Smooth muscle cell (in vitro differentiated cells): ENCODE data around the gene CD200R1L. TPM values are rescaled to one million over a fixed set of nuclear protein-coding genes. Genes with fewer than 3 reads are reported as not detected.

Experiments used
- DNase-seq: peaks from one replicate; lab custom pipeline; 2025; ENCODE audit not compliant: unreplicated experiment; lab: John Stamatoyannopoulos, UW
- H2AFZ ChIP-seq: fragments of 200-600 bp; sonication (generic); 2 replicates; pipeline ENCODE4 v1.6.0; 2016; ENCODE audit warnings: antibody characterized with exemption, low read depth, mild to moderate bottlenecking
- H3F3A ChIP-seq: fragments of 200-600 bp; sonication (generic); 2 replicates; pipeline ENCODE4 v1.6.0; 2017; ENCODE audit warnings: antibody characterized with exemption, low read depth
- H3K27ac ChIP-seq: fragments of 200-600 bp; sonication (generic); 2 replicates; pipeline ENCODE4 v1.5.1; 2016; ENCODE audit warnings: low read depth, mild to moderate bottlenecking
- H3K27me3 ChIP-seq: fragments of 200-600 bp; sonication (generic); 2 replicates; pipeline ENCODE4 v1.6.1; 2016; ENCODE audit warnings: low read depth, mild to moderate bottlenecking
- H3K36me3 ChIP-seq: fragments of 200-600 bp; sonication (generic); 2 replicates; pipeline ENCODE4 v1.5.1; 2016; ENCODE audit warnings: low read depth
- H3K4me1 ChIP-seq: fragments of 200-600 bp; sonication (generic); 2 replicates; pipeline ENCODE4 v1.5.1; 2016; ENCODE audit warnings: low read depth
- H3K4me2 ChIP-seq: fragments of 200-600 bp; sonication (generic); 2 replicates; pipeline ENCODE4 v1.6.0; 2016; ENCODE audit warnings: mild to moderate bottlenecking
- H3K4me3 ChIP-seq: fragments of 200-600 bp; sonication (generic); 2 replicates; pipeline ENCODE4 v1.5.1; 2016; ENCODE audit warnings: mild to moderate bottlenecking
- H3K79me2 ChIP-seq: fragments of 200-600 bp; sonication (generic); 2 replicates; pipeline ENCODE4 v1.6.0; 2016; ENCODE audit warnings: low read depth, mild to moderate bottlenecking
- H3K9ac ChIP-seq: fragments of 200-600 bp; sonication (generic); 2 replicates; pipeline ENCODE4 v1.6.0; 2016; ENCODE audit warnings: low read depth
- H3K9me3 ChIP-seq: fragments of 200-600 bp; sonication (generic); replicated peaks from 2 replicates; pipeline ENCODE4 v1.5.1; 2016; ENCODE audit warnings: low read depth
- H4K20me1 ChIP-seq: fragments of 200-600 bp; sonication (generic); 2 replicates; pipeline ENCODE4 v1.6.0; 2016; ENCODE audit warnings: low read depth
- CTCF ChIP-seq: fragments of 200-600 bp; sonication (generic); IDR thresholded peaks from 2 replicates; pipeline ENCODE4 v1.5.1; 2017; ENCODE audit warnings: borderline replicate concordance, mild to moderate bottlenecking, antibody characterized with exemption; ENCODE audit not compliant: insufficient read depth, poor library complexity, severe bottlenecking
- WGBS: methylation state at CpG from one replicate; pipeline ENCODE4 v1.1.7; 2016; ENCODE audit warnings: low lambda C conversion rate; 5-methylcytosine and 5-hydroxymethylcytosine counted together
- polyA plus RNA-seq: library from polyadenylated mRNA; unstranded; fragments of >200 nt; fragmentation: Nextera tagmentation; extraction: Ambion mirVana; gene quantifications from 2 replicates; pipeline ENCODE4 v1.2.1, GENCODE V29; 2016
- total RNA-seq: library from RNA; depleted of rRNA; stranded (reverse); fragments of >200 nt; gene quantifications from 2 replicates; pipeline ENCODE4 v1.2.3, GENCODE V29; 2014

Gene CD200R1L
- total and polyA plus RNA-seq, 2 experiments from 2014 or later: not detected

GRCh38 chr3:112775011-112775742 is 71.5 kb downstream of the CD200R1L start:
- TF ChIP-seq CTCF: no peak
- no peak overlapping the region for H2AFZ ChIP-seq
- no peaks in the 10 kb centered on the region for H3K36me3 ChIP-seq
- no peaks in the 10 kb centered on the region for H4K20me1 ChIP-seq
- H3K9me3 ChIP-seq: no peaks in the 10 kb centered on the region
- no peak overlapping the region for H3K4me2 ChIP-seq
- no peak for DNase-seq
- 73% methylated on average over 4 of the region's 4 CpGs for WGBS
- H3F3A ChIP-seq: no peaks in the 10 kb centered on the region
- H3K27me3 ChIP-seq: no peaks in the 10 kb centered on the region
- no peaks in the 10 kb centered on the region for H3K79me2 ChIP-seq
- no peak overlapping the region for H3K27ac ChIP-seq
- no peaks in the 10 kb centered on the region for H3K4me1 ChIP-seq
- no peak overlapping the region for H3K4me3 ChIP-seq
- H3K9ac ChIP-seq: no peak overlapping the region

GRCh38 chr3:112774293-112774926 is 72.3 kb downstream of the CD200R1L start:
- no peaks in the 10 kb centered on the region for H3K27me3 ChIP-seq
- H3F3A ChIP-seq: no peaks in the 10 kb centered on the region
- WGBS: 63% methylated on average over 6 of the region's 6 CpGs
- no peak for DNase-seq
- H3K27ac ChIP-seq: no peak overlapping the region
- no peak overlapping the region for H3K9ac ChIP-seq
- no peaks in the 10 kb centered on the region for H3K36me3 ChIP-seq
- H3K4me1 ChIP-seq: no peaks in the 10 kb centered on the region
- H4K20me1 ChIP-seq: no peaks in the 10 kb centered on the region
- H3K4me3 ChIP-seq: no peak overlapping the region
- no peaks in the 10 kb centered on the region for H3K9me3 ChIP-seq
- no peak overlapping the region for H3K4me2 ChIP-seq
- no peak overlapping the region for H2AFZ ChIP-seq
- no peaks in the 10 kb centered on the region for H3K79me2 ChIP-seq
- TF ChIP-seq CTCF: no peak

GRCh38 chr3:112773864-112774263 is 72.8 kb downstream of the CD200R1L start:
- Histone ChIP-seq H3K27ac (no peak overlapping the region), H3K36me3 (no peaks in the 10 kb centered on the region), H2AFZ (no peak overlapping the region), H3F3A (no peaks in the 10 kb centered on the region), H3K9me3 (no peaks in the 10 kb centered on the region), H3K27me3 (no peaks in the 10 kb centered on the region), H3K4me2 (no peak overlapping the region), H4K20me1 (no peaks in the 10 kb centered on the region), H3K79me2 (no peaks in the 10 kb centered on the region), H3K4me3 (no peak overlapping the region), H3K9ac (no peak overlapping the region), H3K4me1 (no peaks in the 10 kb centered on the region)
- 87% methylated on average over 6 of the region's 6 CpGs for WGBS
- TF ChIP-seq CTCF: no peak
- no peak for DNase-seq

- DNase-seq: no peak
- H4K20me1 ChIP-seq: no peaks in the 10 kb centered on the region
- H3K79me2 ChIP-seq: no peaks in the 10 kb centered on the region
- H3K27ac ChIP-seq: no peak overlapping the region
- no peak overlapping the region for H3K4me3 ChIP-seq
- H3K4me1 ChIP-seq: no peaks in the 10 kb centered on the region
- H3F3A ChIP-seq: no peaks in the 10 kb centered on the region
- no peak for TF ChIP-seq CTCF
- no peak overlapping the region for H2AFZ ChIP-seq
- no peak overlapping the region for H3K4me2 ChIP-seq
- H3K27me3 ChIP-seq: no peaks in the 10 kb centered on the region
- H3K36me3 ChIP-seq: no peaks in the 10 kb centered on the region
- WGBS: 100% methylated on average over 2 of the region's 2 CpGs
- no peaks in the 10 kb centered on the region for H3K9me3 ChIP-seq
- no peak overlapping the region for H3K9ac ChIP-seq
These were observed 75.7 kb downstream of the CD200R1L start for GRCh38 chr3:112770951-112771350.
